MG63 (cell line): ENCODE measurements around the gene GRIP2. TPM values are rescaled to one million over a fixed set of nuclear protein-coding genes. Genes with fewer than 3 reads are reported as not detected.

Experiments
- DNase-seq: peaks from one replicate; pipeline ENCODE4 v3.0.0-alpha.2; 2020
- H3K27me3 ChIP-seq: fragments of 250-450 bp; sonication (Bioruptor Pico); 2 replicates; pipeline ENCODE4 v1.5.1; 2020; ENCODE audit warnings: mild to moderate bottlenecking, moderate library complexity
- H3K36me3 ChIP-seq: fragments of 250-450 bp; sonication (Bioruptor Pico); 2 replicates; pipeline ENCODE4 v1.5.1; 2020; ENCODE audit warnings: mild to moderate bottlenecking, moderate library complexity
- H3K4me3 ChIP-seq: fragments of 250-450 bp; sonication (Bioruptor Pico); 2 replicates; pipeline ENCODE4 v1.5.1; 2020; ENCODE audit warnings: mild to moderate bottlenecking, moderate library complexity
- H3K9me3 ChIP-seq: fragments of 250-450 bp; sonication (Bioruptor Pico); 2 replicates; pipeline ENCODE4 v1.5.1; 2020; ENCODE audit warnings: mild to moderate bottlenecking, moderate library complexity
- total RNA-seq: library from RNA; depleted of rRNA; stranded (reverse); fragments of >200 nt; shearing (Covaris generic); gene quantifications from 2 replicates; pipeline ENCODE4 v1.2.3, GENCODE V29; 2014; ENCODE audit warnings: low replicate concordance

GRIP2 gene
- total RNA-seq, 1 experiment from 2014 or later, result not detected

- H3K4me3 ChIP-seq, result no peak overlapping the region
- no peak for DNase-seq
- H3K27me3 ChIP-seq, result no peaks in the 10 kb centered on the region
- H3K9me3 ChIP-seq, result no peaks in the 10 kb centered on the region
- no peaks in the 10 kb centered on the region for H3K36me3 ChIP-seq
Observed at GRCh38 chr3:14474363-14475081, 65.6 kb downstream of the GRIP2 start.

- no peaks in the 10 kb centered on the region for H3K27me3 ChIP-seq
- no peaks in the 10 kb centered on the region for H3K36me3 ChIP-seq
Observed at GRCh38 chr3:14473411-14473891, 66.7 kb downstream of the GRIP2 start.

GRCh38 chr3:14472471-14473351, 67.4 kb downstream of the GRIP2 start:
- peak; percentile 86 for DNase-seq
- no peak overlapping the region for H3K4me3 ChIP-seq
- no peaks in the 10 kb centered on the region for H3K27me3 ChIP-seq
- no peaks in the 10 kb centered on the region for H3K9me3 ChIP-seq
- no peaks in the 10 kb centered on the region for H3K36me3 ChIP-seq

More at GRCh38 chr3:14473411-14473891, 66.7 kb downstream of the GRIP2 start:
- Histone ChIP-seq H3K9me3 (no peaks in the 10 kb centered on the region), H3K4me3 (no peak overlapping the region)
- no peak for DNase-seq

GRCh38 chr3:14471690-14472089, 68.5 kb downstream of the GRIP2 start:
- DNase-seq, result no peak
- Histone ChIP-seq H3K36me3 (no peaks in the 10 kb centered on the region), H3K27me3 (no peaks in the 10 kb centered on the region), H3K4me3 (no peak overlapping the region), H3K9me3 (no peaks in the 10 kb centered on the region)

- Histone ChIP-seq H3K27me3 (no peaks in the 10 kb centered on the region), H3K4me3 (no peak overlapping the region), H3K36me3 (no peaks in the 10 kb centered on the region), H3K9me3 (no peaks in the 10 kb centered on the region)
- DNase-seq, result no peak
Observed at GRCh38 chr3:14471016-14471415, 69.1 kb downstream of the GRIP2 start.

- H3K27me3 ChIP-seq, result no peaks in the 10 kb centered on the region
- H3K9me3 ChIP-seq, result no peaks in the 10 kb centered on the region
- no peaks in the 10 kb centered on the region for H3K36me3 ChIP-seq
- DNase-seq, result no peak
- no peak overlapping the region for H3K4me3 ChIP-seq
Observed at GRCh38 chr3:14470461-14470860, 69.7 kb downstream of the GRIP2 start.

GRCh38 chr3:14468621-14468981, 71.5 kb downstream of the GRIP2 start:
- no peak for DNase-seq
- Histone ChIP-seq H3K27me3 (no peaks in the 10 kb centered on the region), H3K9me3 (no peaks in the 10 kb centered on the region), H3K4me3 (no peak overlapping the region), H3K36me3 (no peaks in the 10 kb centered on the region)

- no peaks in the 10 kb centered on the region for H3K36me3 ChIP-seq
- peak; percentile 9 for DNase-seq
Observed at GRCh38 chr3:14467814-14468620, 72.1 kb downstream of the GRIP2 start.

GRCh38 chr3:14466179-14466903, 73.8 kb downstream of the GRIP2 start:
- DNase-seq, result no peak
- Histone ChIP-seq H3K4me3 (no peak overlapping the region), H3K36me3 (no peaks in the 10 kb centered on the region), H3K27me3 (no peaks in the 10 kb centered on the region), H3K9me3 (no peaks in the 10 kb centered on the region)

More at GRCh38 chr3:14467814-14468620, 72.1 kb downstream of the GRIP2 start:
- H3K9me3 ChIP-seq, result no peaks in the 10 kb centered on the region
- H3K27me3 ChIP-seq, result no peaks in the 10 kb centered on the region
- no peak overlapping the region for H3K4me3 ChIP-seq

GRCh38 chr3:14465425-14465824, 74.7 kb downstream of the GRIP2 start:
- DNase-seq, result no peak
- H3K27me3 ChIP-seq, result no peaks in the 10 kb centered on the region
- H3K4me3 ChIP-seq, result no peak overlapping the region
- H3K36me3 ChIP-seq, result no peaks in the 10 kb centered on the region
- H3K9me3 ChIP-seq, result no peaks in the 10 kb centered on the region

GRCh38 chr3:14464521-14464920, 75.6 kb downstream of the GRIP2 start:
- H3K27me3 ChIP-seq, result no peaks in the 10 kb centered on the region
- H3K36me3 ChIP-seq, result no peaks in the 10 kb centered on the region
- H3K4me3 ChIP-seq, result no peak overlapping the region
- no peak for DNase-seq
- no peaks in the 10 kb centered on the region for H3K9me3 ChIP-seq

- DNase-seq, result no peak
- no peaks in the 10 kb centered on the region for H3K27me3 ChIP-seq
- H3K9me3 ChIP-seq, result no peaks in the 10 kb centered on the region
- H3K36me3 ChIP-seq, result no peaks in the 10 kb centered on the region
- H3K4me3 ChIP-seq, result no peak overlapping the region
Observed at GRCh38 chr3:14464141-14464465, 76.0 kb downstream of the GRIP2 start.

GRCh38 chr3:14463330-14464140, 76.6 kb downstream of the GRIP2 start:
- H3K36me3 ChIP-seq, result no peaks in the 10 kb centered on the region
- no peaks in the 10 kb centered on the region for H3K9me3 ChIP-seq
- H3K4me3 ChIP-seq, result no peak overlapping the region
- no peaks in the 10 kb centered on the region for H3K27me3 ChIP-seq
- no peak for DNase-seq

GRCh38 chr3:14462738-14463137, 77.4 kb downstream of the GRIP2 start:
- Histone ChIP-seq H3K9me3 (no peaks in the 10 kb centered on the region), H3K27me3 (no peaks in the 10 kb centered on the region), H3K36me3 (no peaks in the 10 kb centered on the region), H3K4me3 (no peak overlapping the region)
- no peak for DNase-seq

- no peaks in the 10 kb centered on the region for H3K36me3 ChIP-seq
- no peak overlapping the region for H3K4me3 ChIP-seq
- no peaks in the 10 kb centered on the region for H3K27me3 ChIP-seq
- peak; percentile 62 for DNase-seq
- no peaks in the 10 kb centered on the region for H3K9me3 ChIP-seq
Observed at GRCh38 chr3:14461748-14462324, 78.3 kb downstream of the GRIP2 start.
